GM11168 (cell line): ENCODE measurements around the gene WFDC1.

ENCODE experiments used
- in situ Hi-C: fragments of 300-500 bp; cut with MboI; formaldehyde crosslinking; loops from one replicate; pipeline ENCODE4 v1.12.0; 2022; ENCODE audit warnings: low sequenced_read_pairs; ENCODE audit not compliant: unreplicated experiment

The WFDC1 gene

DNA sequence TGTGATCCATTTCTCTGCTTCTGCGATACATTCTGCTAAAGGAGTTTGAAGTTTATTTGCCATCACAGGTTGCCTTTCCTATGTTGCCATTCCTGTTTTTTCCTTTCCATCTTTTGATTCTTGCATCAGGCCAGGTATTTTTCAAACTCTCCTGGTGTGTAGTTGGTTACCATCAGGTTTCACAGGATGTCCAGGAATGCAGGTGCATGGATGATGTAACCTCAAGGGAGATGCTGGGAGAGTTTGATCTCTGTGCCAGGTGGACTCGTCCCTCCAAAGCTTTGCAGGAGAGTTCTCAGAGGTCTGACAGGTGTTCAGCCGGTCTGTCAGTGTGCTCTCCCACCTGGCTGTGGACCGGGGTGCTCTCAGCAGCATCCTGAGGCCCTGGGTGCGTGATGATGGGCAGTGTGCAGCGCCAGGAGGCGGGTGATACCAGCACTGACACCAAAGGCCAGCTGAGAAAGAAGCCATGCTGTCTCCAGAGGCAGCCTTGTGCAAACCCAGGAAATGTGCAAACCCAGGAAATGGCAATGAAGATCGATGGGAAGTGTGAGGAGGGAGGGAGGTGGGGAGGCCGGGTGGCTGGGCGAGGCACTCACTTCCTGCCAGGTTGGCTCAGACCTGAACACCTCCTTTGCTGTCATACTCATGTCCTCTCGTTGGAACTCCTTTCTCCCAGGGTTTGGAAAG lies 75.4 kb downstream of the WFDC1 start:
- in situ Hi-C loops = no loop called here

GRCh38 chr16:84370723-84371552 lies 76.3 kb downstream of the WFDC1 start:
- in situ Hi-C loops = no loop called here

- in situ Hi-C loops = no loop called here
These were observed 76.8 kb downstream of the WFDC1 start for GRCh38 chr16:84371553-84371865.

DNA sequence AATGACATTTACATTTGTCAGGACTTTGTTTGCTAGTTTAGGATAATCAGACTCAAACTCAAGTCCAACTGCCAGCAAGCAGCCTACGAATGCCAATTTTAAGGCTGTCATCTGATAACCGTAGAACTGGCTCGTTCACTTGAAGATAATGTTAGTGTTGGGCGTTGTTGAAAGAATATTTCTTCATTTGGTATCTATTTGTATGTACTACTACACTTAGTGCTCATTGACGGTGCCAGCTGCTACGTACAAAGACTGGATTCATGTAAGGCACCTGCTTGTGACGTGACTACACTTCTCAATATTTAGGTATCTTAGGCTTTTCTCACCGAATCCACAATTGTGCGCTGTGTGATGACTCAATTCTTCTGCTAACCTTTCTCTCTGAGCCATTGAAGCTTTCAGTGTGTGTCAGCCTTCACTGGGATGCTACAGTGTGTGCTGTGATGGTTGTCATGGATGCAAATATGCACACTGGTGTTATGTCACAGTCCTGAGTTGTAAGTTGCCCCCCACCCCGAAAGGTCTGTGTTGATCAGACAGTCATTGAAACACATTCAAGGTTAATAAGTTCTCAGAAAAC lies 79.3 kb downstream of the WFDC1 start:
- in situ Hi-C loops = no loop called here

DNA sequence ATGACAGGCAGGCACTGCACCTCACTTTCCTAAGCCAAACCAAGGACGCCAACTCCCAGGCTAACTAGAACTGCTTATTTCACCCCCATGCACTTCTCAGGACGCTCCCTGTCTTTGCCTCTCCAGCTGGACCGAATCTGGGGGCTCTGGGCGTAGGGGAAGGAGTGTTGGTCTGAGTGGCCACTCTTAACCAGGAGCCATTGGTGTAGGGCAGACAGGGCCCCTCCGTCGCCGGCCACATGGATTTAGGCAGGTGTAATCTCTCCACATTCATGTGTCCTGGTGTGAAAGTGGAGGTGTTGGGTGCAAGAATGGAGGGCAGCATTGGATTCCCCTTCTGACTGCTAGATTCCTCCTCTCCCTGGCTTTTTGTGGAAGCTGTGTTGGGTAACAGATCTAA lies 83.4 kb downstream of the WFDC1 start:
- in situ Hi-C loops = no loop called here

DNA sequence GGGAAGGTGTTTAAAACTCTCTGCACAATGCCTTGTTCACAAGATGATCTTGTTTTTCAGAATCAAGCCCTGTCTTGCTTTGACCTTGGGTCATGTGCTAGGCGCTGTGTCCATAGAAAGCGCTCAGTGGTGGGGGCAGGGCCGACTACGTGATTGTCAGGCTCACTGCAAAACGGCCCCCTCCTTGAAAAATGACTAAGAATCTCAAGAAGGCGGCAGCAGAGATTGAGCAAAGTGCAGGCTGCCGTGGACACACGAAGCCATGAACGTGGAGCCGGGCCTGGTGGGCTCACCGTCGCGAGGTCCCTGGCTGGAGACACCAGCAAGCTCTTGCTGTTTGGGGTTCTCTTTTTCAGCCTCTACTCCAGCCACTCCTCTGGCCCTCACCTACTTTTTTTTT lies 83.9 kb downstream of the WFDC1 start:
- in situ Hi-C loops = no loop called here

DNA sequence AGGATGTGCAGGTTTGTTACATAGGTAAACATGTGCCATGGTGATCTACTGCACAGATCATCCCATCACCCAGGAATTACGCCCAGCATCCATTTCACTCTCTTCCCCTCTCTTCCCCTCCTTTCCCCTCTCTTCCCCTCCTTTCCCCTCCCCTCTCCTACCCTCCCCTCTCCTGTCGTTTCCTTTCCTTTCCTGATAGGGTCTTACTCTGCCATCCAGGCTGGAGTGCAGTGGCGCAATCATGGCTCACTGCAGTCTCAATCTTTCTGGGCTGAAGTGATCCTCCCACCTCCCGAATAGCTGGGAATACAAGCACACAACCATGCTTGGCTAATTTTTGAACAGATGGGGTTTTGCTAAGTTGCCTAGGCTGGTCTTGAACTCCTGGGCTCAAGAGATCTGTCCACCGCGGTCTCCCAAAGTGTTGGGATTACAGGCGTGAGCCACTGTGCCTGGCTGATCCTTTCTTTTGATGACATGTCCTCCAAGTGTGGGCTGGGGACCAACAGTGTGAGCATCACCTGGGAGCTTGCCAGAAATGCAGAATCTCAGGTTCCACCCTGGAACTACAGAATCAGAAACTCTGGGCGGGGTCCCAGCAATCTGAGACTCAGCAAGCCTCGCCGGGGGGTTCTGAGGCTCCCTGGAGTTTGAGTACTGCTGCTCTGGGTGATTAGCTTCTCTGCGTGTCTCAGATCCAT lies 84.5 kb downstream of the WFDC1 start:
- in situ Hi-C loops = no loop called here
